Neural progenitor cell (in vitro differentiated cells): ENCODE measurements around the gene TPT1. TPM values are rescaled to one million over a fixed set of nuclear protein-coding genes. Genes with fewer than 3 reads are reported as not detected.
"Not testable (repeated sequence)": the region's sequence is repeated elsewhere in the genome, so short reads cannot be mapped to it uniquely, and the experiment has no call there.

Source experiments
- DNase-seq: peaks from one replicate; pipeline ENCODE4 v3.0.0-alpha.2; 2016; ENCODE audit warnings: low spot score
- H2AFZ ChIP-seq: fragments of 200-600 bp; sonication (generic); replicated peaks from 2 replicates; pipeline ENCODE4 v1.6.1; 2016; ENCODE audit warnings: antibody characterized with exemption
- H3F3A ChIP-seq: fragments of 200-600 bp; sonication (generic); 2 replicates; pipeline ENCODE4 v1.6.1; 2016; ENCODE audit warnings: antibody characterized with exemption, low read depth
- H3K27ac ChIP-seq: fragments of 200-600 bp; sonication (generic); 2 replicates; pipeline ENCODE4 v1.5.1; 2016; ENCODE audit warnings: mild to moderate bottlenecking
- H3K27me3 ChIP-seq: fragments of 200-600 bp; sonication (generic); 2 replicates; pipeline ENCODE4 v1.6.1; 2016; ENCODE audit warnings: mild to moderate bottlenecking, moderate library complexity
- H3K36me3 ChIP-seq: fragments of 200-600 bp; sonication (generic); 2 replicates; pipeline ENCODE4 v1.5.1; 2016
- H3K4me1 ChIP-seq: fragments of 200-600 bp; sonication (generic); 2 replicates; pipeline ENCODE4 v1.6.1; 2016; ENCODE audit warnings: mixed run types
- H3K4me2 ChIP-seq: fragments of 200-600 bp; sonication (generic); 2 replicates; pipeline ENCODE4 v1.6.1; 2016
- H3K4me3 ChIP-seq: fragments of 200-600 bp; sonication (generic); 2 replicates; pipeline ENCODE4 v1.5.1; 2016
- H3K79me2 ChIP-seq: fragments of 200-600 bp; sonication (generic); 2 replicates; pipeline ENCODE4 v1.6.1; 2016; ENCODE audit warnings: low read depth
- H3K9ac ChIP-seq: fragments of 200-600 bp; sonication (generic); 2 replicates; pipeline ENCODE4 v1.6.1; 2016
- H3K9me3 ChIP-seq: fragments of 200-600 bp; sonication (generic); 2 replicates; pipeline ENCODE4 v1.5.1; 2016; ENCODE audit warnings: low read depth
- H4K20me1 ChIP-seq: fragments of 200-600 bp; sonication (generic); 2 replicates; pipeline ENCODE4 v1.6.1; 2016; ENCODE audit warnings: low read depth
- H3K27ac Mint-ChIP-seq: 3 replicates; pipeline ENCODE4 v1.8.0; 2021; ENCODE audit warnings: mixed read lengths
- H3K27me3 Mint-ChIP-seq: 2 replicates; pipeline ENCODE4 v1.8.0; 2022; ENCODE audit warnings: low read depth, mild to moderate bottlenecking, inconsistent platforms, moderate library complexity, mixed read lengths; ENCODE audit not compliant: insufficient read depth
- H3K36me3 Mint-ChIP-seq: 3 replicates; pipeline ENCODE4 v1.8.0; 2021; ENCODE audit warnings: mixed read lengths
- H3K4me1 Mint-ChIP-seq: 3 replicates; pipeline ENCODE4 v1.8.0; 2021; ENCODE audit warnings: mixed read lengths
- H3K4me3 Mint-ChIP-seq: 3 replicates; pipeline ENCODE4 v1.8.0; 2021; ENCODE audit warnings: mild to moderate bottlenecking, moderate library complexity, mixed read lengths
- H3K9me3 Mint-ChIP-seq: 3 replicates; pipeline ENCODE4 v1.8.0; 2020; ENCODE audit warnings: mixed read lengths
- EZH2 ChIP-seq: fragments of 200-600 bp; sonication (generic); IDR thresholded peaks from 2 replicates; pipeline ENCODE4 v1.6.1; 2017; ENCODE audit warnings: antibody characterized with exemption, mild to moderate bottlenecking, moderate library complexity
- EZH2phosphoT487 ChIP-seq: fragments of 200-600 bp; sonication (generic); IDR thresholded peaks from 2 replicates; pipeline ENCODE4 v1.6.1; 2017; ENCODE audit warnings: antibody characterized with exemption
- total RNA-seq: library from RNA; depleted of rRNA; stranded (reverse); fragments of >200 nt; gene quantifications from 2 replicates; pipeline ENCODE4 v1.2.3, GENCODE V29; 2015; ENCODE audit warnings: low replicate concordance
- TF ChIP-seq, protein P1 (sequence below): fragments of 200-600 bp; sonication (generic); IDR thresholded peaks from 2 replicates; pipeline ENCODE4 v1.5.1; 2017; ENCODE audit warnings: antibody characterized with exemption, mild to moderate bottlenecking

TPT1 gene
- total RNA-seq, 1 donor from 2014 or later, result 4,951 TPM

GRCh38 chr13:45381196-45381595, 40.2 kb upstream of the TPT1 start:
- Mint-ChIP-seq H3K27ac (no peak overlapping the region), H3K27me3 (no peaks in the 10 kb centered on the region), H3K36me3 (peaks cover 8% of the 10 kb centered on the region), H3K4me3 (no peak overlapping the region), H3K9me3 (no peaks in the 10 kb centered on the region), H3K4me1 (no peaks in the 10 kb centered on the region)
- Histone ChIP-seq H3F3A (peaks cover 5% of the 10 kb centered on the region), H3K4me1 (peaks cover 8% of the 10 kb centered on the region), H4K20me1 (no peaks in the 10 kb centered on the region), H3K9me3 (no peaks in the 10 kb centered on the region), H3K9ac (no peak overlapping the region), H3K4me3 (no peak overlapping the region), H3K36me3 (no peaks in the 10 kb centered on the region), H3K27ac (no peak overlapping the region), H3K79me2 (no peaks in the 10 kb centered on the region), H2AFZ (no peak overlapping the region), H3K4me2 (no peak overlapping the region), H3K27me3 (no peaks in the 10 kb centered on the region)
- no peak for TF ChIP-seq EZH2
- TF ChIP-seq EZH2phosphoT487, result no peak
- TF ChIP-seq, protein P1, sequence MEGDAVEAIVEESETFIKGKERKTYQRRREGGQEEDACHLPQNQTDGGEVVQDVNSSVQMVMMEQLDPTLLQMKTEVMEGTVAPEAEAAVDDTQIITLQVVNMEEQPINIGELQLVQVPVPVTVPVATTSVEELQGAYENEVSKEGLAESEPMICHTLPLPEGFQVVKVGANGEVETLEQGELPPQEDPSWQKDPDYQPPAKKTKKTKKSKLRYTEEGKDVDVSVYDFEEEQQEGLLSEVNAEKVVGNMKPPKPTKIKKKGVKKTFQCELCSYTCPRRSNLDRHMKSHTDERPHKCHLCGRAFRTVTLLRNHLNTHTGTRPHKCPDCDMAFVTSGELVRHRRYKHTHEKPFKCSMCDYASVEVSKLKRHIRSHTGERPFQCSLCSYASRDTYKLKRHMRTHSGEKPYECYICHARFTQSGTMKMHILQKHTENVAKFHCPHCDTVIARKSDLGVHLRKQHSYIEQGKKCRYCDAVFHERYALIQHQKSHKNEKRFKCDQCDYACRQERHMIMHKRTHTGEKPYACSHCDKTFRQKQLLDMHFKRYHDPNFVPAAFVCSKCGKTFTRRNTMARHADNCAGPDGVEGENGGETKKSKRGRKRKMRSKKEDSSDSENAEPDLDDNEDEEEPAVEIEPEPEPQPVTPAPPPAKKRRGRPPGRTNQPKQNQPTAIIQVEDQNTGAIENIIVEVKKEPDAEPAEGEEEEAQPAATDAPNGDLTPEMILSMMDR, result no peak
- DNase-seq, result no peak

DNA sequence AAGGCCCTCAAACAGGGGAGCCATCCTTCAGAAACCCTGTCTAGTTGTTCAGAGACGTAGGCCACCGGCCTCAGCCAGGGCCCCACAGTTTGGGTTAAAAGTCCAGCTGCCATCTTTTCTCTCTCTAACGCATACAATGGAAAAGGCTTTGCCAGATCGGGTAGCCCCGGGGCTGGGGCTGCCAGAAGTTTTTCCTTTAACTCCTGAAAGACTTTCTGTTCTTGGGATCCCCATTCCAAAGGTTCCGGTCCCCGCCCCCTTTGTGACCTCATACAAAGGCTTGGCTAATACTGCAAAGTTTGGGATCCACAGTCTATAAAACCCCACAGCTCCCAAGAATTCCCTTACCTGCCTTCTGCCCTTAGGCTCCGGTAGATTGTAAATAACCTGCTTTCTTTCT, 39.7 kb upstream of the TPT1 start:
- H3K4me3 Mint-ChIP-seq, result not testable (repeated sequence)

GRCh38 chr13:45379516-45379915, 38.5 kb upstream of the TPT1 start:
- not testable (repeated sequence) for H3K27ac Mint-ChIP-seq

More for the DNA sequence above, 39.7 kb upstream of the TPT1 start:
- not testable (repeated sequence) for H3K36me3 ChIP-seq, H3K9me3 Mint-ChIP-seq, H3K36me3 Mint-ChIP-seq, H3K27me3 Mint-ChIP-seq, H2AFZ ChIP-seq, H3K4me2 ChIP-seq, H3K79me2 ChIP-seq, H3K27ac Mint-ChIP-seq, H3K9ac ChIP-seq, H4K20me1 ChIP-seq, H3K4me1 ChIP-seq, H3K4me3 ChIP-seq, H3K27ac ChIP-seq, H3K9me3 ChIP-seq, H3F3A ChIP-seq, H3K4me1 Mint-ChIP-seq, H3K27me3 ChIP-seq
- peak; percentile 23 for DNase-seq

DNA sequence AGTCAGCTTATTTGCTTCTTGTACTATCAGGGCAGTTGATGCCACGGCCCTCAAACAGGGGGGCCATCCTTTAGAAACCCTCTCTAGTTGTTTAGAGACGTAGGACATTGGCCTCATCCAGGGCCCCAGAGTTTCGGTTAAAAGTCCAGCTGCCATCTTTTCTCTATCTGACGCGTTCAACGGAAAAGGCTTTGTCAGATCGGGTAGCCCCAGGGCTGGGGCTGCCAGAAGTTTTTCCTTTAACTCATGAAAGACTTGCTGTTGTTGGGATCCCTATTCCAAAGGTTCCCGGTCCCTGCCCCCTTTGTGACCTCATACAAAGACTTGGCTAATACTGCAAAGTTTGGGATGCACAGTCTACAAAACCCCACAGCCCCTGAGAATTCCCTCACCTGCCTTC, 37.8 kb upstream of the TPT1 start:
- not testable (repeated sequence) for H3K4me1 ChIP-seq

More at GRCh38 chr13:45379516-45379915, 38.5 kb upstream of the TPT1 start:
- H3F3A ChIP-seq, H3K9ac ChIP-seq, H3K4me3 Mint-ChIP-seq, H3K4me1 Mint-ChIP-seq, H3K27me3 ChIP-seq, H3K27me3 Mint-ChIP-seq, H3K4me1 ChIP-seq, H3K9me3 Mint-ChIP-seq, H3K79me2 ChIP-seq, H3K36me3 ChIP-seq, H3K9me3 ChIP-seq, H3K4me2 ChIP-seq, H3K4me3 ChIP-seq, H4K20me1 ChIP-seq, H2AFZ ChIP-seq: not testable (repeated sequence)
- DNase-seq, result peak; percentile 59
- peaks cover 10% of the 10 kb centered on the region for H3K36me3 Mint-ChIP-seq
- peak overlapping the region; percentile 58 for H3K27ac ChIP-seq

GRCh38 chr13:45377314-45377713, 36.3 kb upstream of the TPT1 start:
- not testable (repeated sequence) for H3K27me3 ChIP-seq, H3K4me2 ChIP-seq, H4K20me1 ChIP-seq, H3K36me3 ChIP-seq, H3F3A ChIP-seq, H3K4me3 ChIP-seq, DNase-seq, H3K4me3 Mint-ChIP-seq, H2AFZ ChIP-seq, H3K9ac ChIP-seq, H3K27ac Mint-ChIP-seq, H3K79me2 ChIP-seq, H3K36me3 Mint-ChIP-seq, H3K9me3 ChIP-seq, H3K27ac ChIP-seq, H3K9me3 Mint-ChIP-seq, H3K27me3 Mint-ChIP-seq
- peaks cover 12% of the 10 kb centered on the region for H3K4me1 Mint-ChIP-seq
- peaks cover 13% of the 10 kb centered on the region for H3K4me1 ChIP-seq

More for the DNA sequence above, 37.8 kb upstream of the TPT1 start:
- H3K27me3 Mint-ChIP-seq, H3K4me3 ChIP-seq, H3K36me3 ChIP-seq, H3K36me3 Mint-ChIP-seq, H3K4me1 Mint-ChIP-seq, H3K79me2 ChIP-seq, H3F3A ChIP-seq, H3K4me3 Mint-ChIP-seq, H3K9me3 ChIP-seq, H3K9me3 Mint-ChIP-seq, H3K27ac Mint-ChIP-seq, H4K20me1 ChIP-seq, H3K9ac ChIP-seq, DNase-seq, H3K27me3 ChIP-seq, H3K4me2 ChIP-seq, H2AFZ ChIP-seq: not testable (repeated sequence)
- H3K27ac ChIP-seq, result peak overlapping the region; percentile 86

- H3K4me3 Mint-ChIP-seq, result not testable (repeated sequence)
These were observed 35.7 kb upstream of the TPT1 start for GRCh38 chr13:45376651-45377050.

More at GRCh38 chr13:45376651-45377050, 35.7 kb upstream of the TPT1 start:
- not testable (repeated sequence) for H3K36me3 Mint-ChIP-seq, H3K27ac ChIP-seq, H3K27me3 ChIP-seq, H3K9ac ChIP-seq, H3F3A ChIP-seq, H4K20me1 ChIP-seq, H3K9me3 ChIP-seq, H3K36me3 ChIP-seq, H3K4me2 ChIP-seq, H3K27ac Mint-ChIP-seq, H3K9me3 Mint-ChIP-seq, H3K79me2 ChIP-seq, H3K4me3 ChIP-seq, H3K27me3 Mint-ChIP-seq, H2AFZ ChIP-seq, DNase-seq
- H3K4me1 ChIP-seq, result peaks cover 13% of the 10 kb centered on the region
- H3K4me1 Mint-ChIP-seq, result peaks cover 17% of the 10 kb centered on the region
